Sigmoid colon (tissue), 7 donors: ENCODE results near the gene SEMA3F. TPM values are rescaled to one million over a fixed set of nuclear protein-coding genes. Genes with fewer than 3 reads are reported as not detected.

Source experiments
- DNase-seq: peaks from one replicate; pipeline ENCODE4 v3.0.0-alpha.2; 2019
- H3K27ac ChIP-seq, 4 donors: fragments of 200-600 bp; sonication (generic); one replicate each; pipeline ENCODE4 v1.5.1; 2016 to 2019; ENCODE audit warnings: mild to moderate bottlenecking in 1 of 4
- H3K27me3 ChIP-seq, 3 donors: fragments of 200-600 bp; sonication (generic); one replicate each; pipeline ENCODE4 v1.5.1; 2019; ENCODE audit warnings: mild to moderate bottlenecking in 1 of 3
- H3K36me3 ChIP-seq, 4 donors: fragments of 200-600 bp; sonication (generic); one replicate each; pipeline ENCODE4 v1.5.1; 2016 to 2019
- H3K4me1 ChIP-seq, 4 donors: fragments of 200-600 bp; sonication (generic); one replicate each; pipeline ENCODE4 v1.5.1; 2017 to 2019
- H3K4me3 ChIP-seq, 4 donors: fragments of 200-600 bp; sonication (generic); one replicate each; pipeline ENCODE4 v1.5.1; 2017 to 2019; ENCODE audit warnings: mild to moderate bottlenecking in 2 of 4, moderate library complexity in 1 of 4
- H3K9me3 ChIP-seq, 4 donors: fragments of 200-600 bp in 3 of 4; sonication (generic) in 3 of 4; one replicate each; pipeline versions ENCODE4 v1.5.1 to v1.6.1; 2013 to 2019
- EP300 ChIP-seq, 4 donors: sonication (generic); formaldehyde crosslinking; IDR thresholded peaks; one replicate each; pipeline ENCODE4 v1.6.1; 2017; ENCODE audit warnings: antibody characterized with exemption in 4 of 4
- POLR2AphosphoS5 ChIP-seq, 4 donors: sonication (generic); formaldehyde crosslinking; IDR thresholded peaks; one replicate each; pipeline ENCODE4 v1.6.1; 2017; ENCODE audit warnings: antibody characterized with exemption in 4 of 4
- WGBS, 2 donors: extraction: QIAGEN DNeasy Blood & Tissue Kit; methylation state at CpG; one replicate each; pipeline ENCODE4 v1.1.7; 2013; 5-methylcytosine and 5-hydroxymethylcytosine counted together
- intact Hi-C: fragments of 100-400 bp; cut with DNase I; formaldehyde crosslinking; loops from one replicate; pipeline ENCODE4 v1.15.1; 2023
- polyA plus RNA-seq, 3 donors: library from polyadenylated mRNA; stranded (reverse); fragments of 200-250 nt; gene quantifications; one replicate each; pipeline ENCODE4 v1.2.3, GENCODE V29; 2013
- small RNA-seq, 3 donors: library from RNA; depleted of rRNA; stranded (forward); fragments of <200 nt; gene quantifications; one replicate each; pipeline ENCODE3, GENCODE V24; 2016
- total RNA-seq, 4 donors: library from RNA; depleted of rRNA; stranded (reverse); fragments of >200 nt; gene quantifications; one replicate each; pipeline ENCODE4 v1.1.0, GENCODE V29; 2016
- donor health status: healthy with polysubstance abuse.
- donor health status: Bipolar disorder and iron deficiency.
- donor health status: healthy.

Gene SEMA3F
- total and polyA plus RNA-seq, 7 donors: 0.60 to 12.3 (median 7.5) TPM

DNA sequence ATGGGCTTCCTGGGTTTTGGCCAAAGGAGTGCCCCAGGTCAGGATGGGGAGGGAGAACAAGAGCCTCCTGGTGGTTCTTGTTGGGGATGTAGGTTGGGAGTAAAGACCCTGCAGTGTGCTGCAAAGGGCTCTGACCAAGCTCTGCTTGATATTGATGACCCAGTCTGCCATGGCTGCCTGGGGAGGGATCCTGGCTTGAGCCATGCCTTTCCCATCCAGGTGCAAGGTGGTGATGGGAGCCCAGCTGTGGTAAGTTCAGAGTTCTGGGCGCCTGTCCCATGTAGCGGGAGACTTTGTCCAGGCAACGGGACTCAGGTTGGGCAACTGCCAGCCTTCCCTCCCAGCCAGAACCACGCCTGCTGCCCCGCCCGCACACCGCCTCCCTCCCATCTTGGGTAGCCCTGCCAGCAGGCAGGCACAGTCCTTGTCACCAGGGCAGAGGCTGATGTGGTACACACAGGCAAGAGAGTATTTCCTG is 83.5 kb downstream of the SEMA3F start:
- H3K36me3 ChIP-seq: no peaks in the 10 kb centered on the region
- peaks cover 0 to 80% (median 66%) of the 10 kb centered on the region in 4 donors for H3K4me1 ChIP-seq
- 7 to 44% methylated on average over 7 of the region's 7 CpGs for WGBS, 2 donors
- H3K27ac ChIP-seq: peak overlapping the region; percentile 87 to 94 (median 90)
- H3K9me3 ChIP-seq: no peaks in the 10 kb centered on the region
- peak overlapping the region; percentile 63 to 96 (median 74) for H3K4me3 ChIP-seq
- H3K27me3 ChIP-seq: no peaks in the 10 kb centered on the region
- intact Hi-C loops: no loop called here
- TF ChIP-seq POLR2AphosphoS5 (IDR thresholded peaks at IDR 0.05) (peak; percentile 26 to 75 (median 52)), EP300 (IDR thresholded peaks at IDR 0.05) (no peak)
- DNase-seq: peak; percentile 96

Small RNA genes lying within 50 kb of the gene (small RNA-seq; reads per million reads assigned to genes)
- gene MIR566 (0 reads per million in 3 donors), gene MIR5787 (0 reads per million in 3 donors)

Other genes with a start within 250 kb of the SEMA3F start
- gene MON1A, start 225.5 kb upstream of the SEMA3F start, total RNA-seq: 10 to 100 TPM; 10.4 to 16.3 (median 12.5) TPM
- gene MON1A, start 225.5 kb upstream of the SEMA3F start, polyA plus RNA-seq: 10 to 100 TPM in 1 of 3 donors, 1 to 10 TPM in 2; 5.4 to 10.3 (median 7.9) TPM
- gene RBM6, start 215.2 kb upstream of the SEMA3F start, total RNA-seq: 100 to 1,000 TPM in 1 of 4 donors, 10 to 100 TPM in 3; 61.0 to 215 (median 93.6) TPM
- gene RBM6, start 215.2 kb upstream of the SEMA3F start, polyA plus RNA-seq: 10 to 100 TPM; 13.6 to 78.0 (median 21.6) TPM
- gene RBM5, start 66.4 kb upstream of the SEMA3F start, total RNA-seq: 100 to 1,000 TPM; 149 to 294 (median 176) TPM
- gene RBM5, start 66.4 kb upstream of the SEMA3F start, polyA plus RNA-seq: 10 to 100 TPM; 19.4 to 96.4 (median 33.6) TPM
- gene GNAT1, start 36.3 kb downstream of the SEMA3F start, total RNA-seq: not detected
- gene GNAT1, start 36.3 kb downstream of the SEMA3F start, polyA plus RNA-seq: under 1 TPM in 1 of 3 donors, not detected in 2; 0.06 TPM
- under 1 TPM in 1 of 4 donors, not detected in 3; 0.28 TPM for gene SLC38A3, start 49.9 kb downstream of the SEMA3F start, total RNA-seq
- under 1 TPM in 1 of 3 donors, not detected in 2; 0.07 TPM for gene SLC38A3, start 49.9 kb downstream of the SEMA3F start, polyA plus RNA-seq
- gene GNAI2, start 80.9 kb downstream of the SEMA3F start, total RNA-seq: 100 to 1,000 TPM; 149 to 171 (median 163) TPM
- gene GNAI2, start 80.9 kb downstream of the SEMA3F start, polyA plus RNA-seq: 100 to 1,000 TPM in 1 of 3 donors, 10 to 100 TPM in 2; 43.9 to 125 (median 64.3) TPM
- 10 to 100 TPM in 3 of 4 donors, 1 to 10 TPM in 1; 7.9 to 54.6 (median 25.0) TPM for gene SEMA3B, start 113.8 kb downstream of the SEMA3F start, total RNA-seq
- 10 to 100 TPM; 12.0 to 39.2 (median 15.3) TPM for gene SEMA3B, start 113.8 kb downstream of the SEMA3F start, polyA plus RNA-seq
- gene LSMEM2, start 123.8 kb downstream of the SEMA3F start, total RNA-seq: not detected
- under 1 TPM in 2 of 3 donors, not detected in 1; 0.13 to 0.46 TPM for gene LSMEM2, start 123.8 kb downstream of the SEMA3F start, polyA plus RNA-seq
- 10 to 100 TPM; 46.7 to 59.1 (median 52.7) TPM for gene IFRD2, start 137.1 kb downstream of the SEMA3F start, total RNA-seq
- gene IFRD2, start 137.1 kb downstream of the SEMA3F start, polyA plus RNA-seq: 10 to 100 TPM; 24.5 to 73.1 (median 31.2) TPM
- gene HYAL3, start 144.1 kb downstream of the SEMA3F start, total RNA-seq: 1 to 10 TPM; 2.1 to 8.3 (median 3.4) TPM
- 1 to 10 TPM in 2 of 3 donors, under 1 TPM in 1; 0.60 to 4.4 (median 2.8) TPM for gene HYAL3, start 144.1 kb downstream of the SEMA3F start, polyA plus RNA-seq
- 1 to 10 TPM; 3.6 to 9.4 (median 7.6) TPM for gene NAA80, start 144.1 kb downstream of the SEMA3F start, total RNA-seq
- gene NAA80, start 144.1 kb downstream of the SEMA3F start, polyA plus RNA-seq: 1 to 10 TPM; 3.5 to 9.5 (median 4.2) TPM
- gene HYAL1, start 148.2 kb downstream of the SEMA3F start, total RNA-seq: 1 to 10 TPM; 3.5 to 7.2 (median 4.2) TPM
- 10 to 100 TPM in 1 of 3 donors, 1 to 10 TPM in 2; 2.4 to 15.1 (median 9.5) TPM for gene HYAL1, start 148.2 kb downstream of the SEMA3F start, polyA plus RNA-seq
- 10 to 100 TPM; 41.6 to 62.6 (median 49.4) TPM for gene HYAL2, start 167.4 kb downstream of the SEMA3F start, total RNA-seq
- 10 to 100 TPM in 2 of 3 donors, 1 to 10 TPM in 1; 8.6 to 45.8 (median 13.8) TPM for gene HYAL2, start 167.4 kb downstream of the SEMA3F start, polyA plus RNA-seq
- 10 to 100 TPM; 23.2 to 54.7 (median 38.0) TPM for gene TUSC2, start 172.9 kb downstream of the SEMA3F start, total RNA-seq
- gene TUSC2, start 172.9 kb downstream of the SEMA3F start, polyA plus RNA-seq: 10 to 100 TPM; 28.7 to 37.1 (median 33.0) TPM
- gene RASSF1, start 185.5 kb downstream of the SEMA3F start, total RNA-seq: 10 to 100 TPM; 27.4 to 29.8 (median 28.5) TPM
- gene RASSF1, start 185.5 kb downstream of the SEMA3F start, polyA plus RNA-seq: 10 to 100 TPM; 16.4 to 41.7 (median 21.0) TPM
- 1 to 10 TPM in 1 of 4 donors, not detected in 3; 1.2 TPM for gene ZMYND10, start 190.4 kb downstream of the SEMA3F start, total RNA-seq
- gene ZMYND10, start 190.4 kb downstream of the SEMA3F start, polyA plus RNA-seq: under 1 TPM in 1 of 3 donors, not detected in 2; 0.77 TPM
- gene NPRL2, start 195.5 kb downstream of the SEMA3F start, total RNA-seq: 10 to 100 TPM; 19.1 to 28.5 (median 19.2) TPM
- 10 to 100 TPM; 16.8 to 22.2 (median 18.7) TPM for gene NPRL2, start 195.5 kb downstream of the SEMA3F start, polyA plus RNA-seq
- gene CYB561D2, start 195.5 kb downstream of the SEMA3F start, total RNA-seq: 10 to 100 TPM in 1 of 4 donors, 1 to 10 TPM in 3; 6.8 to 12.7 (median 8.2) TPM
- gene CYB561D2, start 195.5 kb downstream of the SEMA3F start, polyA plus RNA-seq: 10 to 100 TPM; 10.8 to 46.0 (median 14.8) TPM
- gene TMEM115, start 204.2 kb downstream of the SEMA3F start, total RNA-seq: 10 to 100 TPM; 40.5 to 45.7 (median 44.3) TPM
- 10 to 100 TPM in 2 of 3 donors, 1 to 10 TPM in 1; 9.5 to 37.4 (median 11.4) TPM for gene TMEM115, start 204.2 kb downstream of the SEMA3F start, polyA plus RNA-seq